IPS-11a (cell line): ENCODE results near the gene OMG.
"Not testable (repeated sequence)": the region's sequence is repeated elsewhere in the genome, so short reads cannot be mapped to it uniquely, and the experiment has no call there.

Experiments
- H3K4me3 ChIP-seq: one replicate; pipeline ENCODE4 v1.5.1; 2013; ENCODE audit warnings: low read depth, low read length, control low read depth

Gene OMG

DNA sequence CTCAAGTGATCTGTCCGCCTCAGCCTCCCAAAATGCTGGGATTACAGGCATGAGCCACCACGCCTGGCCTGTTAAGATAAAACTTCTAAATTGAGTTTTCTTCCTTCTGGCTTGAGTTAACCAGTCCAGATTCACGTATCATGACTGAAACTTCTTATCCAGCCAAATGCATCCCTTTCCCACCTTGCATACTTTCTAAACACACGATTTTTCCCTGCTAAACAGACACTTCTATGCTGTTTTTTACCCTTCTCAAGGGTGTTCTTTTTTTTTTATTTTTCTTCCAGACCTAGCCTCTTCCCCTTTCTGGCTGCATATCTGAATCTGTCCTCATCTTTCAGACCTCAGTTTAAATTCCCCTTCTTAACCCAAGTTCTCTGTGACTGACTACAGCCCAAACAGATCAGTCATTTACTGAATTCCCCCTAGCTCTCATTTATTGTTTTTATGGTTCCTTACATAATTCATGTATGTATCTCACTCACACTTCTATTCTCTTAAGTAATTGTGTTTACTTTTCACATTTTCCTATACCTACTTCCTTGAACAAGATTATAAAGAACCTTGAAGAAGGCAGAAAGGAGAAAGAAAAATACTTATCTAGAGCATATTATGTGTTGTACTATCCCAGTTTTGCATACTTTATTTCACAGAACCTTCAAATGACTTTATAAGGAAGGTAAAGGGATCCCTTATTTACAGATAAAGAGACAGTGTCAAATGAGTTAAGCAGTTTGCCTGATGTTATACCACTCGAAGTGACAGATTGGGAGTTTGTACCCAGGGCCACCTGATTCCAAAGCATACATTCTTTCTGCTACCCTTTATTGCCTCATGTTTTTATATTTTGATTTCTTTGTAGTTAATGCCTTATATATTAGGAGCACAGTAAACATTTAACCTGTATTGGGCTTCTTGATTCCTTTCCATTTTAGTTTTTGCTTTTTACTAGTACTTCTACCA is 11.6 kb upstream of the OMG start:
- H3K4me3 ChIP-seq = no peak overlapping the region

DNA sequence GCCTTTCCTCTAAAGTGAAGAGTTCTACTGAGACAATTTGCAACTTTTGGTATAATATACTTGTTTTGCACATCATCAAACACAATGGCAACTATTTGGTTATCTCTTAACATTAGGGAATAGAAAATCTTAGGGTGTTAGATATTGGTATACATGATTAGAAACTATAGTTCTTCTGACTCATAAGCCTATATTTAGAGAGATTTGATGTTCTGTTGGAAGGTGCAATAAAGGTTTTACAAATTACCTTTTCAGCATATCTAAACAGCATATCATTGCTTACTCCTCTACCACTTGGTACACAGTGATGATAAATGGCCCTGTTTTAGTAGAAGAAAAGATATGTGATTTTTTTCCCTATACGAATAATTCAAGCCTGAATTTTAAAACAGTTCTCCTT is 10.6 kb upstream of the OMG start:
- no peak overlapping the region for H3K4me3 ChIP-seq

DNA sequence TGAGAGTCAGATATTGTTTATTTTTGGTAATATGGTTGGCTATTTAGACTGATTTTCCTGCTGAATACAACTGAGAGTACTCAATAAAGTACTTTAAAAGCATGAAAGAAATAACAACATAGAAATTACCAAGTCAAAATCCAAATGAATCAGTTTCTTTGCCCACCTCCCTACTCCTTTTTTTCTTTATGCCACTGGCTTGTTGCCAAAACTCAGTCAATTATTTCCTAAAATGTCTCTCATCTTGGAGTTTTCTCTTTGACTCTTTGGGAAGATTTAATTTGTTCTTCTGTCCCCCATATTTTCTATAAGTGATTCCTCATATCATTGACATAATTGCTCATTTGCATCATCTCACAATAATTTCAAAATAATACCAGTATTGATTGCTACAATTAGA is 2.6 kb upstream of the OMG start:
- no peak overlapping the region for H3K4me3 ChIP-seq

DNA sequence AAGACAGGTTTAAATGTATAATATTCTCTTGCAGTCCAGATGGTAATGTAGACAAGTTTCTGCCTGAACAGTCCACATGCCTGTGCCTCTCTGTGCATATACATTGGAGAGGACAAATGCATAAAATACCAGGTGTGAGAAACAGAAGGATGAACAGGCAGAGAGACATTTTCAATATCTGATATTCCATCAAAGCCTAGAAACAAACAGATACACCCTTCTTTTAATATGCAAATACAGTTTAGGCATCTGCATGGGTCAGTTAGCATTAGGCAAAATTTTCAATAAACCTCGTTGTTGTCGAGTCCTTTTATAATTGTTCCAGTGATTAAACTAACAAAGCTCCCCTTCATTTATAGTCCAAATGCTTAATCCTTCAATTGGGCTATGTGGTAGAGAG is 897 bp downstream of the OMG start:
- H3K4me3 ChIP-seq = no peak overlapping the region

DNA sequence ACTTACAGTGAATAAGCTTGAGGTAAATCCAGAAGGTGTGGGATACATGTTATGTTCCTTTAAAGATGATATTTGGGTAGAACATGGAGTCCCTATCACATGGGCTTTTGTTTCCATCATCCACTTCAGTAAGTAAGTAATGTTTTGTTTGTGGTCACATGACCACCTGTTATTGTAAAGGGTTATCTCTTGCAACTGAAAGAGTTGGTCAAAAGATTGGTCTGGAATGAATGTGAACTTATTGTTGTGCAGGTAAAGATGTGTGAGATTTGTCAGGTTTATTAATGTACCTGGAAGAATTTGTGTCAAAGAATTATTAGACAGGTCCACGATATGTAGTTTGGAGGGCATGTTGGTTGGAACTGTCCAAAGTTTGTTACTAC is 1.6 kb downstream of the OMG start:
- H3K4me3 ChIP-seq = no peak overlapping the region

DNA sequence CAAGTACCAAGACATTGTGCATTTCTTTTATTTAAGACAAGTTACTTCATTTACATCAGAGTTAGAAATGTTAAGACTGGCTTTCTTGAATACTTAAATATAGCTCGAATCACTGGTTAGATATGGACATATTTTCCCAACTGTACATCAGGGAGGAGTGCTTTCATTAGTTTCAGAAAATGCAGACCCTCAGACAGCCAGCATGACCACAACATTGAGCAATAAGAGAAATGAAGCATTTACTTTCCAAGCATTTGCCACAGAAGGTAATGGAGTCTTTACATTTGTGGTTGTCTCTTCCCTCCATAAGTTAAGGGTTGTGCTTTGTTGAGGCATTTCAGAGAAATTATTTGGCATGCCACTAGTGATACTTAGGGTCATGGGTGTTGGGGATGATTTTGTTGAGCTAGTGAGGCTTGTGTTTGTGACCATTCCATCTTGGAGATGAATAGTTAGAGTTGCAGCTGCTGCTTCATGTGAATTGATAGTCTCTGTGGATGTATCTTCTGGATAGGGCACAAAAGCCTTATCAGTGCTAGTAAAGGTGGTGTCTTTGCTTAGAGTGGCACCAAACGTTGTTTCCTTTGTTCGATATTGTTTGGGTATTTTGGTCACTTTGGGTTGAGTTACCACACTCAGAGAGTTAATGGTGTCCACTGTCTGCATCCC is 2.1 kb downstream of the OMG start:
- no peak overlapping the region for H3K4me3 ChIP-seq

DNA sequence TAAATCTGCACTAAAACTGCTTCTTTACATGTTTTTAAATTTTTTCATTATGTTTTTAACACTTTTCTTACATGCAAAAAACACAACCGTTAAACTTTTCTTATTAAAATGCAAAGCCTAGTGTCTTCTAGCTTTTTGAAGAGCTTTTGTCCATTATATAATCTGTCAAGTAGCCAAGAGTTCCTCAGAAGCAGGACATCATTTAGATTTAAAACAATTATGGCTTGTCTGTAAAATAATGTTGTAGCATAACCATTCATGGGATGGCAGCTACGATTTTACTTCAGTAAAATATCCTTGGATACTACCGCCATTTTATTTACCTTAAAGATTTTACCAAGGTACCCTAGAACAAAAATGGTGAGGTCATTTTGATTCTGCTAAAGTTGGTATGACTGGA is 2.8 kb downstream of the OMG start:
- no peak overlapping the region for H3K4me3 ChIP-seq

DNA sequence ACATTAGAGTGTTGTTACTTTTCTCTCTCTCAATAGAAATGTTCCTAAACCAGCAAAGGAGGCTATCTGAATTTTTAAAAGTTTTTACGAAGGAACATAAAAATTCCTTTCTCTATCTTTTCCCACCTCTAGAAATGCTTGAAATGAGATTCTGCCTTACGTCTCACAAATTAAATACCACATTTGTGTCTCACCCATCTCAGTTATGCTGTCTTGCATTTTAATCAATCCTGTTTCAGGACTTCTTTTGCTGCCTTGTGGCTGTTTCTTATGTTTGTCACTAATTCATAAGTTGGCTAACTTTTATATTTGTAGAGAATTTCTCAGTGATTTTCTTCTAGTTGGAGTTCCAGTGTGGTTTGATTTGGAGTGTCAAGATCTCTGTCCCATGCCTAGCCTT is 3.5 kb downstream of the OMG start:
- H3K4me3 ChIP-seq = no peak overlapping the region

DNA sequence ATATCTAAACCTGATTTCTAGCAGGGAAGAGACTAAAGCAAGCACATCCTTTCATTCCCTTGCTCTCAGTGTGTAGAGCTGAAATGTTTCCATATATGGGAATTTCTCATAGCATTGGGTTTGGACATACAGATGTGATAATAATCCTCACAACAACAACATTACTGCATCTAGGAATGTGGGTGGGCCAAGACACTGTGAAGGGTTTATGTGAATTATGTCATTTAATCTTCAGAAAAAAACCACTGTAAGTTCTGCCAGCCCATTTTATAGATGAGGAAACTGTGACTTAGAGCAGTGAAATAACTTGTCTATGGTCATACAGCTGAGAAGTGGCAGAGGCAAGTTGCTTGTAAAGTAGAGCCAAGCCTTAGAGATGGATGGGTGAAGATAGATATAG is 5.2 kb downstream of the OMG start:
- no peak overlapping the region for H3K4me3 ChIP-seq

DNA sequence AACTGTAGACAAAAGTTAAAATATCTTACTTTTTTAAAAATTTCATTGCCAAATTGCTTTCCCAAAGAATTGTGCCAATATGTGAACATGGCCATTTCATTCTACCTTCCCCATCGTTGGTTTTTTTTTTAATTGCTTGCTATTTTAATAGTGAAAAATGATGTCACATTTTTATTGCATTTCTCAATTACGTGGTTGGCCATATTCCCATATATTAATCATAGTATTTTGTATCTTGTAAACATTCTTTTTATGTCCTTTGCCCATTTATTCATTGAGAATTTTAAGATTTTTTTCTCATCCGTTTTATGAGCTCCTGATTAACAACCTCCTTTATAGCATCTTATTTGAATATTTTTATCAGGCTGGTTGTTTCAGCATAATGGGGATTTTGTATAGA is 7.2 kb downstream of the OMG start:
- H3K4me3 ChIP-seq = no peak overlapping the region

DNA sequence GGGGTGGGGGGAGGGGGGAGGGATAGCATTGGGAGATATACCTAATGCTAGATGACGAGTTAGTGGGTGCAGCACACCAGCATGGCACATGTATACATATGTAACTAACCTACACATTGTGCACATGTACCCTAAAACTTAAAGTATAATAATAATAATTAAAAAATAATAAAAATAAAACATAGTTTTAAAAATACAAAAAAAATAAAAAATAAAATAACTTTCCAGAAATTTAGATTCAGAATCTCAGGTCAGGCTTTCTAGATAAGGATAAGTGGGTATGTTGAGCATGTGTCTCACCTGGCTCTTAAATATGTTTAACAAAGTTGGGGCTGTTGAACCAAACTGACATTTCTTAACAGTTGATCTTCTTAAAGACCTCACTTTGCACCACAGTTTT is 9.1 kb downstream of the OMG start:
- not testable (repeated sequence) for H3K4me3 ChIP-seq

DNA sequence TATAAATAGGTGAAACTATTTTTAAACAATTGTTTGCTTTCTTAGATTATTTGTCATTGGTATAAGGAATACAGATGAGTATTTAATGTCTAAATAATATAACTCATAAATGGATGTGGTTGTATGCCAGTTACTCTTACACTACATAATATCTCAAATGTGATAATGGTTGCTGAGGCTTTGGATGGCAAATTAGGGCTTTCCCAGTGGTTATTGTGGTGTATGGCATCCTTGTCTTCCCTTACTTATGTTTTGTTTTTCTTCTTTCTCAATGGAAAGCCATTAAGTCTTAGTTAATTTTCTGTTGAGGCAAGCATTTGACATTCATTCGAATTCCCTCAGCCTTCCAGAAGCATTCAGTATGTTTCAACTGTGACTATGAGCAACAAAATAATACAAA is 10.5 kb downstream of the OMG start:
- H3K4me3 ChIP-seq = no peak overlapping the region

DNA sequence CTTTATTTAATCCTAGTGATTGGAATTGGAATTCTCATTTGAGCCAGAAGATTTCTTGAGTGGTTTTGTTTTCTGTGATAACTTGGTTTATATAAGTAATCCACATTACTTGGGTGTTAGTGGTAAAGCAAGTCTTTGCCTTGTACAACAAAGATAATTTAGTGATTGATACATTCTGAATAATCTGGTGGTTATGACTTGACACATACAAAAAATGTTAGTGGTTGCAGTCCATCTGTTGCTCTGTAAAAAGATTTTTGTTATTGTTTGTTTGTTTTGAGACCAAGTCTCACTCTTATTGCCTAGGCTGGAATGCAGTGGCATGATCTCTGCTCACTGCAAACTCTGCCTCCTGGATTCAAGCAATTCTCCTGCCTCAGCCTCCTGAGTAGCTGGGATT is 13.2 kb downstream of the OMG start:
- no peak overlapping the region for H3K4me3 ChIP-seq

DNA sequence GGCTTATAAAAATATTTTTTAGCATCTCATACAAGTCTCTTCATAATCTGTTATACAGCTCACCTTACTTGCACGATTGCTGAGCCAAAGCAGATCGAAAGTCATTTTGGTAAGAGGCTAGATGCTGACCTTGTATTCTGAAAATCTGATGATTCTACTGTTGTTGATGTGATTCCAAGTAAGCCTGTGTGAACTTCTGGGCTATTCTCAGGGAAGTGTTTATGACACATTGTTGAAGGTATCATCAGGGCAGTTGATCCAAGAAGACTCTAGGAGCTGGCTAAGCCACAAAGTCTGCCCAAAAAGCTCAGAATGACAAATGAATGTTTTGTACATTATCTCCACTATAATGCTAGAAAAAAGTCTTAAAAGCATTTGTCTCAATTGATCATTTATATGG is 16.0 kb downstream of the OMG start:
- H3K4me3 ChIP-seq = no peak overlapping the region

DNA sequence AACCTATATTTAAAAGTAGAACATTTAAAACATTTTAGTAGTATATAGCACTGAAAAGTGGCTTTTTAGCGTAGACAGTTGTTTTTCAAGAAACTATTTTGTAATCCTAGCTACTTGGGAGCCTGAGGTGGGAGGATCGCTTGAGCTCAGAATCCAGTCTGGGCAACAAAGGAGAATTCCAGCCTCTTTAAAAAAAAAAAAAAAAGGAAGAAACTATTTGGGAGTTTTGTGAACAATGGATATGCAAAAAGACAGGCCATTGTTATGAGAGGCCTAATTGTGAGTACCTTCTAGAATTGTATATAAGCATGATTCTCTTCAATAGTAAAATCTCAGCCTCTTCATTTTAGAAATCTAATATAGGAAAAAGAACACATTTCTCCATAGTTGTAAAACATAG is 17.6 kb downstream of the OMG start:
- no peak overlapping the region for H3K4me3 ChIP-seq

DNA sequence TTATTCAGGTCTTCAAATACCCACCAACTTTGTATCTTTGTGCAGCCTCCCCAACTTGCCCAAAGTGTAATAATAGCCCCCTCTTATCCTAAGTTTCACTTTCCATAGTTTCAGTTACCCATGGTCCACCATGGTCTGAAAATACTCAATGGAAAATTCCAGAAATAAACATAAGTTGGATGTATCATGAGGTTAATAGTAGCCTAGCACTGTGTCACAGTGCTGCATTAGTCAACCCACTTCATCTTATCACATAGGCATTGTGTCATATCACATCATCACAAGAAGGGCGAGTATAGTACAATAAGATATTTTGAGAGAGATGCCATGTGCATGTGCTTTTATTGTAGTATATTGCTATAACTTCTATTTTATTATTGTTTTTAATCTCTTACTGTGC is 21.9 kb downstream of the OMG start:
- no peak overlapping the region for H3K4me3 ChIP-seq

DNA sequence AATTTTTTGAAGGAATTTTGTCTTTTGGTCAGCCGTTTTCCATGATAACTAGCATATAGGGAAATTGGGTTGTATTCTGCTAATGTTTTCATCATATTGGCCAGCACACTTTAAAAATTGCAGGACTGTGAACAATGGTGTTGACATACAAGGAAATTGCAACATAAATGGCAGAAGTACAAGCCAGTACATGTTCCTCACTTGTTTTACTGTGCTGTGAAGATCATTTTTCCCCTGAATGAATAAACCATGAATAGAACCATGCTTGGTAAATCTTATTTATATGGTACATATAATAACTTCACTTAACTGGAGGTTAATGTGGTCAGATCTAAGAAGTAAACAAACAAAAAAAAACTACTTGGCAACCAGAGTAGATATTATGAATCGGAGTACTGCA is 22.8 kb downstream of the OMG start:
- no peak overlapping the region for H3K4me3 ChIP-seq

DNA sequence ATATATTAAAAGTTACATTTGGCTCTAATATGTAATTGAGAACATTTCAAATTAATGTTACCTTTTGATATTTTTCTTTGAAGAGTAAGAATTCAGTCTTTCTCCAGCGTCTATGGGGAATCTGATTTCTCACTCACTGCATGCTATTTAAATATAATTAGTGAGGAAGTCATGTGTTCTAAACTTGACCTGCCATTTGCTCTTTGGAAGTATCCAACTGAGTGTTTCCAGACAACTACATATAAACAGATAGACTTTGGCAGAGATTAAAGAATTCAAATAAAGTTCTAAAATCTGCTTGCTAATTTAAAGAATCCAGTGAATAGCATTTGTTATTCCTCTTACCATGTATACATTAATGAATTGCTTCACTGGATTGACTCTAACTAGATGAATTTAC is 23.5 kb downstream of the OMG start:
- no peak overlapping the region for H3K4me3 ChIP-seq

DNA sequence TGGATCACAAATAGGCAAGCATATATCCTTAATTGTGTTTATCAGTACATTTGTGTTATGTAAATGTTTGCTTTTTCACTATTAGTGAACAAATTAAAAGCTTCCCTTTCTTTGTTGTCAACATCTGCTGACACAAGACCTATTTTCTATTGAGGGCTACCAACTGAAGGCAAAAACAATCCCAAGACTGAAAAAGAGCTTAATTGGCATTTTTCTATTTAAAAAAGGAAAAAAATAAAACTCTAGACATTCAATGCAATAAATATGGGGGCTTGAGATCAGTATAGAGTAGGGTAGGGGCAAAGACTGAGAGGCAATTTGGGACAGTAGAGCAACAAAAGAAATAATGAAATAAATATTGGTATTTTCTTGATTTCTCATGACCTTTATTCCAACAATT is 24.2 kb downstream of the OMG start:
- H3K4me3 ChIP-seq = no peak overlapping the region

DNA sequence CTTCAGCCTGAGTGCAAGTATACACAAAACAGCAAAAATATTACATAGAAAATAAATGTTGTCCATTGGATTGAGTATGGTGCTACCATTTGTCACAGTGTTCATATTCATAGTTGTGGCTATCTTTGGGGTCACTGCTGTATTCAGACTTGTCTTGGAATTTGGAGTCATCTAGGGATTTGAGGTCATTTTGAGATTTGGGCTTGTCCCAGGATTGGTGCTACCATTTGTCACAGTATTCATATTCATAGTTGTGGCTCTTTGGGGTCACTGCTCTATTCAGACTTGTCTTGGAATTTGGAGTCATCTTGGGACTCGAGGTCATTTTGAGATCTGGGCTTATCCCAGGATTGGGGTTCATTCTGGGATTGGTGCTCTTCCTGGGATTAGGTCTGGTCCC is 24.8 kb downstream of the OMG start:
- H3K4me3 ChIP-seq = no peak overlapping the region

DNA sequence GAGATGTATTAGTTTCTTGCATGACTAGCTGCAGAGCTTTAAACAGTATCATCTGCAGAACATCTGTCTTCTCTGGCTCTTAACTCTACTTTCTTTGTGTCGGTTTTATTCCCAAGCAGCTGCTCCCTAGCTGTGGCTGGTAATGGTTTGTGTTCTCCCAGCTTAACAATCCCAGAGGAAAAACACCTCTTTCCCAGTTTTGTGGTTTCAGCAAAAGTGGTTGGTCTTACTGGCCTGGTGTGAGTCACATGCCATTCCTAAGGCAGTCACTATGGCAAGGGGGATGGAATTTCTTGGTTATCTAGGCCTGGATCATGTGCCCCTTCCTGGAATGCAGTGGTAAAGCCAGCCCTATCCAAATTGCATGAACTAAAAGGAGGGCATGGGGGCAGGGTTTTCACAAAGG is 27.5 kb downstream of the OMG start:
- no peak overlapping the region for H3K4me3 ChIP-seq

DNA sequence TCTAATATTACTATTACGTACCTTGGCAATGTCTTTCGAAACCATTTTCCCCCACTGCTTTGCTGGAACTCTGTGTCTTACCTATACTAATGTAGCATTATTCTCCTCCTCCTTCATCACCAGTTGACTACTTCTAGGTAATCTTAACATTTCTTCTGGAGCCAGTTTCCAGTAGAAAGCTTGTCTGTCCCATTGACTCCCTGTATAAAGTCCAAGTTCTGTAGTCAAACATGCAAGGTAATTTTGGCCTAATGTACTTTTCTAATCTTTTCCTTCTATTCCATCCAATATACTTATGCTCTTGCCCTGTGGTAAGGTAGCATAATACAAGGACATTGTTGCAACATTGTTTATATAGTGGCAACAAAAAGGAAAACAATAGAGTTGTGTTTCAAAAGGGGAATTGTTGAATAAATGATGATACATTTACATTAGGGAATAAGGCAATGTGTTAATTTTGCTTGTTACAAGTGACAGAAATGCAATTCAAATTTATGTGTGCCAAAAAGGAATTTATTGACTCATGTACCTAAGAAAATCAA is 27.9 kb downstream of the OMG start:
- H3K4me3 ChIP-seq = no peak overlapping the region
